Non-pigmented ciliary epithelial cell (primary cell): ENCODE measurements around the gene TRIM67.
A peak's percentile ranks its signal among the peaks of the same experiment; 100 is the strongest.
"Not testable (repeated sequence)": the region's sequence is repeated elsewhere in the genome, so short reads cannot be mapped to it uniquely, and the experiment has no call there.

Experiments used
- DNase-seq: peaks from one replicate; pipeline ENCODE4 v3.0.0-alpha.2; 2010; ENCODE audit warnings: low read depth

Gene TRIM67

DNA sequence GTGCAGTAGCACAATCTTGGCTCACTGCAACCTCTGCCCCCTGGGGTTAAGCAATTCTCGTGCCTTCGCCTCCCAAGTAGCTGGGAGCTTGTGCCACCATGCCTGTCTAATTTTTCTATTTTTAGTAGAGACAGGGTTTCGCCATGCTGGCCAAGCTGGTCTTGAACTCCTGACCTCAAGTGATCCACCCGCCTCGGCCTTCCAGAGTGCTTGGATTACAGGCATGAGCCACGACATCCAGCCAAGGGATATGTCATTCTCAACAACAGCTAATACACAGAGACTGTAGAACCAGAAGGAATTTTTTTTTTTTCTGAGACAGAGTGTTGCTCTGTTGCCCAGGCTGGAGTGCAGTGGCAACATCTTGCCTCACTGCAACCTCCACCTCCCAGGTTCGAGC lies 3.7 kb upstream of the TRIM67 start:
- not testable (repeated sequence) for DNase-seq

DNA sequence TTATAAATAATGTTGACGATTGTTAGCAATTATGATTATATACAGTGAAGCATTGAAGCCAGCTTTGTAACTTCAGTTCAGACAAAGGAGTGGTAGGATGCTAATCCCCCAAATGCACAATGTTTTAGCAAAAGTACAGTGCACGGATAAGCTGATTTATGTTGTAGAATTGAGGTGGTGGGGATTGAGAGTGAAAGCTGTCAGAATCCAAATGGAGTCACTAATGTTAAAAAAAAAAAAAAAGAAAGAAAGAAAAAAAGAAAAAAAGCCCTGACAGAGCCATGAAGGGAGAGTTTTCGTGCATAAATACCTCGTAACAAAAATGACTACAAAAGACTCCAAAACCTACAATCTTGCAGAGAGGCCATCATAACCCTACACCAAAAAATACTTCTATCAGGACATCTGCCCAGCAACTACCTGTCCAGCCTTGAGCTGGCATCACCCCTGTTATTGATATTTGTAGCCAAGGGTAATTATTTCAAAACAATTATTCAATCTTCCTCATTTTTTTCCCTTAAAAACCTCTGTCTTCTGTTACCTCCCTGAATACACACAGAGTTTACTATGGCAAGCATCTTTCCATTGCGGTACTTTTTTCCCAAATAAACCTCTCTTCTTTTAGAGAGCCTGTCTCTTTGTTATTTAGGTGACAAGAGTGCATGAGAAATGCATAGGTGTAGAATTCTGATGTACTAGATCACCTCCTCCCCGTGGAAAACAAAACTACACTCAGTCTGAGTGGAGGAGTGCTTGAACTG lies 2.5 kb upstream of the TRIM67 start:
- no peak for DNase-seq

DNA sequence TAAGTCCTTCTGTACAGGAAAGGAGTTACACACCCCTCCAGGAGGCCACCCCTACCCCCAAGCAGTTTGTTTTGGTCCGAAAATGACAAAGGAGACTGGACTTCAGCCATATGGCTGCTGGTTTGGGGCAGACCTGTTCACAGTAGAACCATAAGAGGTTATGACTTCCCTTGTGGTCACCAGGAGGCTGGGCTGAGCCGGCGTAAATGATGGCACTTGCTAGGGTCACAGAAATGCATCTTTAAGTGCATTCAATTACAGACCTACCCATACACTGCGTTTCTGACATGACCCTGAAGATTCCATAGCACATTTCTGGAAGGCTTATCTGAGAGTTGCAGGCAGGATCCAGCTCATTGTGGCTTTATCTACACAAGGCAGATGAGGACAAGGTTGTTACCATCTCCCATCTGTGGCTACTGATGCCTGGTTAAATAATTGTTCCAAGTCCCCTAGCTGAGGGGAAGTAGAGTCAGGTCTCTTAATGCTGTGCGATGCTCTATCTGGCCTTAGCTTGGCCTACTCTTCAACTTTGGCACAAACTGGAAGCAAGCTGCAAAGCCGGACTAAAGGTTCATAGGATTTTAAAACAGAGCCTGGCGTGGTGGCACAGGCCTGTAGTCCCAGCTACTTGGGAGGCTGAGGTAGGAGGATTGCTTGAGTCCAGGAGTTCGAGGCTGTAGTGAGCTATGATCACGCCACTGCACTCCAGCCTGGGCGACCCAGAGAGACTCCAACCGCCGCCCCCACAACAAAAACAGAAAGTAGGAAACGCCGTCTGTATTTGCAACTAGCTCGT lies 1.7 kb upstream of the TRIM67 start:
- no peak for DNase-seq

DNA sequence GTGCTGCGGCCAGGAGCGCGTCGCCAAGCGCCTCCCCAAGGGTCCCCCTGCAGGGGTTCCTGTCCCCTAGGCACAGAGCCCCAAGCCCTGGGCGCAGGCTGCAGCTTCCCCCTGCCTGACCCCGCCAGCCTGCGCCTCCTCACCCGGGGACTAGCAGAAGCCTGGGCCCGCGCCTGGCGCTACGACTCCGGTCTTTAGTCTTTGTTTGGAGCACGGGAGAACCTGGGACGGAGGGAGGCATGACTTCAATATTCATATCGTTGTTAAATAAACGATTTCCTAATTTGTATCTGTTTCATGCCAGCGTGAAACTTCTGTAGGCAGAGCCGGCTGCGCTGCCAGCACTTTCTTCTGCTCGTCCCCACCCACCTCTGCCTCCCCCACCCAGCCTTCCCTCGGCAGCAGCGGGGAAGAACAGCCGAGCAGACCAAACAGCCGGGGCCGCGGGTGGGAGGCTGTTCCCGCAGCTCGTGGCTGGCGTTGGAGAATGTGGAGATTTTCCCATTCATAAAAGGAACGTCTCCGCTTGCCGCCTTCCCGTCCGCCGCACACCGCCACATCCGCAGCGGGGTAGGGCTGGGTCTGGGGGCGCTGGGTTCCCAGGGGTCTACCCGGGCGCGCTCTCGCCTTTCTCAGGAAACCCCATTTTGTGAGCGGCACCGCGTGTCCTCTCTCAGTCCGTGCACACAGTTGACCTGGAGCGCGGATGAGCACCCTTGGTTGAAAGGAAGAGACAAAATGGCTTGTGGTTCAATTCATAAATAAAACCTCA lies 777 bp upstream of the TRIM67 start:
- DNase-seq, result no peak

DNA sequence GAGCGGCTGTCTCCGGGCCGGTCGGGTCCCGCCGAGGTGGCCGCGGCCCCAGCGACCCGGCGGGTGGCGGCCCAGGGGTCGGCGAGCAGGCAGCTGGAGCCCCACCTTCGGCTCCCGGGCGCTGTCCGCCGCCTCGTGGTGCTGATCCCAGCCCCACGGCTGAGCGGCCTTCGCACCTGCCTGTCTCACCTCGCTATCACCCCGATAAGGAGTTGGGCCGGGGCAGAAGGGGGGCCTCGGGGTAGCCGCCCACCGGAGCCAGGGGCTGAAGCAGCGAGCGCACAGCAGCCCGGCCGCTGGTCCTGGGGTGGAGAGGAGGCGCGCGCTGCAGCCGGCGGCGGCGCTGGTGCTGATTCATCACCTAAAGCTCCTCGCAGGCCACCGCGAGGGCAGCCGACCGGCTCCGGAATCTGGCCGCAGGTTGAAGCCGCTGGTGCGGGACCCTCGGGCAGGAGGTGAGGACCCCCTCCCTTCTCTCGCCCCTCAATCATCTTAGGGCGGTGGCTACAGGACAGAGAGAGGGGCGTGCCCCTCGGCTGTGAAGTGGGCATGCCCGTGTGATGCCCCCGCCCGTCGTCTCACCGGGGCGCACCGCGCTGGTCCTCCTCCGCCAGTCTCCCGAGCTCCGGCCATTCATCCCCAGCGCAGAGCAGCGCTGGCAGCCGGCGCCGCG lies 575 bp downstream of the TRIM67 start:
- no peak for DNase-seq

DNA sequence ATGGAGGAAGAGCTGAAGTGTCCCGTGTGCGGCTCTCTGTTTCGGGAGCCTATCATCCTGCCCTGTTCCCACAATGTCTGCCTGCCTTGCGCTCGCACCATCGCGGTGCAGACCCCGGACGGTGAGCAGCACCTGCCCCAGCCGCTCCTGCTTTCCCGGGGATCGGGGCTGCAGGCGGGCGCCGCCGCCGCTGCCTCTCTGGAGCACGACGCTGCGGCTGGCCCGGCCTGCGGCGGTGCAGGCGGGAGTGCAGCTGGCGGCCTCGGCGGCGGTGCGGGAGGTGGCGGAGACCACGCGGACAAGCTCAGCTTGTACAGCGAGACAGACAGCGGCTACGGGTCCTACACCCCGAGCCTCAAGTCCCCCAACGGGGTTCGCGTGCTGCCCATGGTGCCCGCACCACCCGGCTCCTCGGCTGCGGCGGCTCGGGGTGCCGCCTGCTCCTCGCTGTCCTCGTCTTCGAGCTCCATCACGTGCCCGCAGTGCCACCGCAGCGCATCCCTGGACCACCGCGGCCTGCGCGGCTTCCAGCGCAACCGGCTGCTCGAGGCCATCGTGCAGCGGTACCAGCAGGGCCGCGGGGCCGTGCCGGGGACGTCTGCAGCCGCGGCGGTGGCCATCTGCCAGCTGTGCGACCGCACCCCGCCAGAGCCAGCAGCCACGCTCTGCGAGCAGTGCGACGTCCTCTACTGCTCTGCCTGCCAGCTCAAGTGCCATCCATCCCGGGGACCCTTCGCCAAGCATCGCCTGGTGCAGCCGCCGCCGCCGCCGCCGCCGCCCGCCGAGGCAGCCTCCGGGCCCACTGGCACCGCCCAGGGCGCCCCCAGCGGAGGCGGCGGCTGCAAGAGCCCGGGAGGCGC lies 1.3 kb downstream of the TRIM67 start:
- no peak for DNase-seq

DNA sequence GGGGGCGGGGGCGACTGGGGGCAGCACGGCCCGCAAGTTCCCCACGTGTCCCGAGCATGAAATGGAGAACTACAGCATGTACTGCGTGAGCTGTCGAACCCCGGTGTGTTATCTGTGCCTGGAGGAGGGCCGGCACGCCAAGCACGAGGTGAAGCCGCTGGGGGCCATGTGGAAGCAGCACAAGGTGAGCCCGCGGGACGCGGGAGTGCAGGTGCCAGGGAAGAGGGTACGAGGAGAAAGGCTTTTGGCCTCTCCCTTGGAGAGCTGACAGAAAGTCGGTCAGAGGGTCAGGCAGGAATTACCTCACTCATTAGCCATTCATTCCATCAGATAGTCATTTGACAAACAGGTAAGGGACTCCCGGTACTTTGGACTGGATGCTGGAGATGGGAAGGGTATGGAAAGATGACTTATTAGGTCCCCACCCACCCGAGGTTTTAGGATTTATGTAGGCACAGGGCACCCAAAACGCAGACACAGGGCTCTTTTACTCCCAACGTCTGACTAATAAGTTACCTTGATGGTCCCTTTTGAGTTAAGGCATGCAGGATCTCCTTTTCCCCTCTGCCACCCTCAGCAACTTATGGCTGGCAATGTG lies 2.1 kb downstream of the TRIM67 start:
- DNase-seq, result no peak

DNA sequence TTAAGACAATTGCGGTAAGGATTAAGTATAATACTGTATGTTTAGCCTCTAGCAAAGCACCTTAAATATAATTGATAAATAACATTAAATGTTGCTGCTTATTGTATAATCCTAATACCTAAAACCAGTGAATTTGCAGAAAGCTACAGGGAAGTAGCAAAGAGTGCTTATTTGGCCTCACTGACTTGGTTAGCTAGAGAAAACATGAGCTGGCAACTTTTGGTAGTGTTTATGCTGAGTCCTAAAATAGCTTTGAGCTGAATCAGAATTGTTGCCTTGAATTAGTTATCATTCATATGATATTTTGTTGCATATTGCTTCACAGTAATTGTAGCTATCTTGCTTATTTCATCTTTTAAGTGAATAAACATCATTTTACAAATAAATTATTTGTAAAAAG lies 3.5 kb downstream of the TRIM67 start:
- peak; percentile 35 for DNase-seq

DNA sequence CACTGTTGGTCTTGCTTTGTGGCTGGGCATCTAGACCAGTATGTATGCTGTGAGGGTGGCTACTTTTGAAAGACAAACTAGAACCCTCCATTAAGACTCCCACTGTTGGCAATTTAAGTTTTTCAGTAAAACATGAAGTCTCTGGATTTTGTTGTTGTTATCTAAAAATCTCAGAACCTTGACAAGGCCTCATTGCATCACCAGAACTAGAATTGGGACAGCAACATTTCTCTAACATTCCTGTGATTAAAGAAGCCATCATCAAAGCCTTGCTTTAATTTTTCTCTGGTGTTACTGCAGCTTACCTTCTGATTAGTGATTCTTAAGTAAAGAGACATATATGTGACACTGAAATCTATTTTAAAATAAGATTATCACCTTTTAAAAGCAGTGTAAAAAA lies 4.5 kb downstream of the TRIM67 start:
- DNase-seq, result no peak

DNA sequence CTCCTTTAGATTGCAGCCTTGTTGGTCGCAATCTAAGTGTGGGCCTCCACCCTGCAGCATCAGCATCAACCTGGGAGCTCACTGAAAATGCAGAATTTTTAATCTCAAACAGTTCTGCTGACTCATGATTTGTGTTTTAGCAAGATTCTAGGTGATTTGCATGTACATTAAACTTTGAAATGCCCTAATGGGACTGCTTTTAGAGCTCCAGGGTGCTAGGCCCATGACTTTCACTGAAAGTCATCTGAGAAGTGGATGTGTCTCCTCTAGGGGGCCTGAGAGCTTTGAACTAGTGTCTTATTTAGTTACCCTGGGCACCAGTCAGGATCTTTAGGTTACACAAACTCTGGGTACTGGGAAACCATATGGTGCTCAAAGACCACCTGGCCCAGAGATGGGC lies 9.0 kb downstream of the TRIM67 start:
- no peak for DNase-seq

DNA sequence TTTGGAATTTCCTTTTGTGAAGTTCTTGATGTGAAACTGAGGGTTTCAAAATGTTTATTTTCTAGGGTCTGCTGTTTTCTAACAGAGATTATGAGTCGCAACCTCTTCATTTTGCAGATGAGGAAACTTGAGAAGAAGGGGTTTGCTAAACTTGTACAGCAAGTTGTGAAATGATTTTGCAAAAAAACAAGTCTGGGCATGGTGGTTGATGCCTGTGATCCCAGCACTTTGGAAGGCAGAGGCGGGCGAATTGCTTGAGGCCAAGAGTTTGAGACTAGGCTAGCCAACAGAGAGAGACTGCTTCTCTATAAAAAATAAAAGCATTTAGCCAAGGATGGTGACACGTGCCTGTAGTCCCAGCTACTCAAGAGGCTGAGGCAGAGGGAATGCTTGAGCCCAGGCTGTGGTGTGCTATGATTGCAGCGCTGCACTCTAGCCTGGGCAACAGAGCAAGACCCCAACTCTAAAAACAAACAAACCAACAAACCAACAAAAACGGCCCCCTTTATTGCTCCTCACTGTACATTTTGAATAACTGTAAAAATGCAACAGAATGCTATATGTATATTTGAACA lies 9.9 kb downstream of the TRIM67 start:
- no peak for DNase-seq

DNA sequence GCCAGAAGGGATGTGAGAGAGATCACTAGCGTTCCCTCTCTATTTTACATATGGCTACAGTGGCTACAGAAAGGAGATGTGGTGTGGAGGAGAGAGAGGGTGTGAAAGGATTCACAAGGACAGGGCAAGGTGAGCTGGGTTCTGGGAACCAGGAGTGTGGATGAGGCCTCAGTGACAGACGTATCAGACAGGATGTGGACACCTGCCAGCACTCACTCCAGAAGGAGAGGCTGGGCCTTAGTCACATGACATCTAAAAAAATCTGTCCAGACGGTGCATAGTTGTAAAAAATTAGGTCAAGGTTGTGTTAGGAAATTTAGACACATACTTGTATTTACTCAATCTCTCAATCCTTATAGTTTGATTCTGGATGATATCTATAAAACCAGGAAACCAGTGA lies 10.6 kb downstream of the TRIM67 start:
- no peak for DNase-seq

DNA sequence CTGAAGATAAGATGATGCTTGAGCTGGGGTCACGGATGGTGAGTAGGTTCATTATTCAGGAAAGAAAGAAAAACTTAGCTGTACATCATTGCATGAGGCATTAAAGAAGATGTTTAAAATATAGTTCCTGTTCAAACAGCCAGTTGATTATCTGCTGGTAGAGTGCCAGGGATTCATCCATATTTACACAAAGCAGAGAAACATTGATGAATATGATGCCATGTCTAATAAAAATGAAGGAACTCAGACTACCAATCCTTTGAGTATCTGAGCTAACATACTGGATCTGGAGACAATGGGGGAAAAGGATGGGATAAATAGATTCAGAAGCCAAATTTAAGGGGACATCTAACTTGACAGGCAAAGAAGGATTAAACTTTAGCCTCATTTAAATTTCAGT lies 14.6 kb downstream of the TRIM67 start:
- no peak for DNase-seq

DNA sequence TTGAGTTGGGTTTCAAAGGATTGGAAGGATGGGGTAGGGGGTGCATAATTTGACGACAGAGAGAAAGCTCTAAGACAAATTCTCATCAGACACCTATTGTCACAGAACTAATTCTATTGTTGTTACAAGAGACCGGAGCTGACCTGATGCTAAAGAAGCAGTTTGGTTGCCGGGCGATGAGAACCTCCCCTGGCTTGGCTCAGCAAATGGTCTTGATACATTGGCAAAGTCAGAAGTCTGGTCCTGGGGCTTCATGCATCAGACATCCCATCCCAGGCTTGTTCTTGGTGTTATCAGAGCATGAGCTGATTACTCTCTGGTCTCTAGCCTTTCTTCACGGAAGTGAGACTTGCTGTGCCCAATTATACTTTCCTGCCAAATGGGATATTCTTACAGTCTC lies 15.4 kb downstream of the TRIM67 start:
- DNase-seq, result no peak

DNA sequence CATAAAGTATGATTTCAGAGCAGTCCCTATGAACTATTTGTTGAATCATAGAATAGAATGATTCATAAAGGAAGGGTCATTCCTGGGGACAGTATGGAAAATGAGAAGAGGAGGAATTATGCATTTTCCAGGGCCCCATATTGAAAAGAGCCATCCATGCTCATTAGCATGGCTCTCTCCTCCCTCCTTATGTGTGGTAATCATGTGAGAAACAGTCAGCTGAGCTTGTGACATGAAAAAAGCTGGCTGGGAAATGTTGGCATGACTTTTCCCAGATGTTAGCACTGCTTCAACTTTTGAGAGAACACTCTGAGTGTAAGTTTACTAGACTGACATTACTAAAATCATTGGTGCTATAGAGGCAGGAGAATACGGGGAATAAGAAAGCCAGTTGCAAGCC lies 16.1 kb downstream of the TRIM67 start:
- DNase-seq, result no peak

DNA sequence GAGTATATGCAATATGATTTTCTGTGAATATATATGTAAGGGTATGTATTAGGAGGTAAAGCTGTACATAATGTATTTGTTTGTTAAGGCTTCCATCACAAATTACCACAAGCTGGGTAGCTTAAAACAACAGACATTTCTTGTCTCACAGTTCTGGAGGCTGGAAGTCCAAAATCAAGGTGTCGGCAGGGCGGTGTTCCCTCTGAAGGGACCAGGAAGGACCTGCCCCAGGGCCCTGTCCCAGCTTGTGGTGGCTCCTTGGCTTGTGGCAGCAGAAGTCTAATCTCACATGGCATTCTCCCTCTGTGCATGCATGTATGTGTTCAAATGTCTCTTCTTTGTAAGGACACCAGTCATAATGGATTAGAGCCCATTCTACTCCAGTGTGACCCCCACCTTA lies 17.1 kb downstream of the TRIM67 start:
- no peak for DNase-seq

DNA sequence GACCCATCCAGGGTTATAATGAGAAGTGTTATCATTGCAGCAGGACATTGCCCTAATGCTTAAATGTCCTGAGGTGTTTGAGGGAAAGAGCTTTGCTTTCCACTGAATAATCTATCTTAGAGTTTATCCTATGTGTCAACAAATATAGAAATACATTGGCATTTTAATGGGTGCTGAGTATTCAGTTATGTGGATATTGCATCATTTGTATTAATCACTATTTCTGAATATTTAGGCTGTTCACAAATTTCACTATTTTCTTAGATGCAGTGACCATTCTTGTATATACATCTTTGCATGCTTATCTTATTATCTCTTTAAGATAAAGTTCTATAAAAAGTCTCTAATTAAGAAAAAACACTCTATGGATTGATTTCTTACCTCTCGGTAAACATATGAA lies 18.2 kb downstream of the TRIM67 start:
- no peak for DNase-seq

DNA sequence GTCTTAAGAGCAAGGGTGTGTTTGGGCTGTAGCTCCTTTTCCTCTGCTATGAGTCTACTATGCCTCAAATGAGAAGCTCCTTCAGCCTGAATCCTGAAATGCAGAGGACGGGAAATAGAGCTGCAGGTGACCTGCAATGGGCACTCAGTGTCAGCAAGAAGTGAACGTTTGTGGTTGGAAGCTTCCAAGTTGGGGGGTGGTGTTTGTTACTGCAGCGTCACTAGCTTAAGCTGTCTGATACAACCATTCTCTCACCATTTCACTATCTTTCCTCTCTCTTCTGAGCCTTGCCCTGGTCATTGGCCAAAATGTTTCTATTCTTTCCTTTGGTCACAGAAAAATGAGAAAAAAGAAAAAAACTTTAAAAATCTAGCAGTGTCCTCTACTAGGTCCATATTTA lies 19.4 kb downstream of the TRIM67 start:
- no peak for DNase-seq

DNA sequence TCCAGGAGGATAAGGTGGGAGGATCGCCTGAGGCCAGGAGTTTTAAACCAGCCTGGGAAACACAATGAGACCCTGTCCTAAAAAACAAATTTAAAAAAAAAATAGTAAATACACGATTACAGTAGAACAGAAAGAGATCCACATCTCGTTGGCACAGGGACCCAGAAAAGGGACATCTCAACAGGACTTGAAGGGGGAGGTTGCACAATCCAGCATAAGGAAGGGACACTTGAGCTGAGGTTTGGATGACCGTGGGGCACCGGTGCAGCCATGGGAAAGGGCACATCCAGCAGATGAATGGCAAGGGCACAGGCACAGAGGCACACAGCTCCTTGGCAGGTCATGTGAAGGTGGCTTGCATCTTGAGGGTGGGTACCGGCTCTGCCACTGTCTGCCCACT lies 20.5 kb downstream of the TRIM67 start:
- DNase-seq, result no peak
